Upper lobe of left lung (tissue), 6 donors: ENCODE results near the gene JAK3. TPM values are rescaled to one million over a fixed set of nuclear protein-coding genes. Genes with fewer than 3 reads are reported as not detected.

ENCODE experiments used
- ATAC-seq, 2 donors: fragments of 200-7000 bp; cut with Tn5 transposase; one replicate each; pipeline ENCODE4 v1.9.1; 2022; ENCODE audit warnings: mild to moderate bottlenecking in 2 of 2, moderate library complexity in 2 of 2; ENCODE audit not compliant: low FRiP score in 2 of 2
- DNase-seq, 2 donors: peaks; one replicate each; pipeline ENCODE4 v3.0.0-alpha.2; 2019 to 2020
- H3K27ac ChIP-seq, 4 donors: fragments of 200-600 bp; sonication (generic); one replicate each; pipeline ENCODE4 v1.5.1; 2016 to 2019
- H3K27me3 ChIP-seq, 4 donors: fragments of 200-600 bp; sonication (generic); one replicate each; pipeline ENCODE4 v1.5.1; 2017 to 2019
- H3K36me3 ChIP-seq, 4 donors: fragments of 200-600 bp; sonication (generic); one replicate each; pipeline ENCODE4 v1.5.1; 2016 to 2019
- H3K4me1 ChIP-seq, 4 donors: fragments of 200-600 bp; sonication (generic); one replicate each; pipeline ENCODE4 v1.5.1; 2018 to 2019
- H3K4me3 ChIP-seq, 4 donors: fragments of 200-600 bp; sonication (generic); one replicate each; pipeline ENCODE4 v1.5.1; 2017 to 2019; ENCODE audit warnings: mild to moderate bottlenecking in 2 of 4, moderate library complexity in 1 of 4
- H3K9me3 ChIP-seq, 4 donors: fragments of 200-600 bp; sonication (generic); one replicate each; pipeline ENCODE4 v1.5.1; 2018 to 2019
- EP300 ChIP-seq, 4 donors: sonication (generic); formaldehyde crosslinking; IDR thresholded peaks; one replicate each; pipeline ENCODE4 v1.5.1; 2017; ENCODE audit warnings: antibody characterized with exemption in 4 of 4, control low read depth in 2 of 4
- POLR2A ChIP-seq, 4 donors: fragments of 450-650 bp; IDR thresholded peaks; one replicate each; pipeline ENCODE4 v1.5.1; 2016 to 2017; ENCODE audit warnings: antibody characterized with exemption in 4 of 4, mild to moderate bottlenecking in 2 of 4
- POLR2AphosphoS5 ChIP-seq, 2 donors: sonication (generic); formaldehyde crosslinking; IDR thresholded peaks; one replicate each; pipeline ENCODE4 v1.5.1; 2017; ENCODE audit warnings: antibody characterized with exemption in 2 of 2
- WGBS, 2 donors: methylation state at CpG; one replicate each; pipeline ENCODE4 v1.1.5; 2017 to 2018; 5-methylcytosine and 5-hydroxymethylcytosine counted together
- total RNA-seq, 6 donors: library from RNA; depleted of rRNA in 4 of 6; stranded (reverse); fragments of >200 nt in 4 of 6; gene quantifications; one replicate each; pipeline versions ENCODE4 v1.1.0 to v1.2.1, GENCODE V29; 2016 to 2021
- TF ChIP-seq, protein P1 (sequence below), 6 experiments: fragments of 450-650 bp in 4 of 6; fragments of 200-600 bp in 2 of 6; sonication (generic) in 2 of 6; IDR thresholded peaks; one replicate each; pipeline ENCODE4 v1.5.1; 2016 to 2019; ENCODE audit warnings: antibody characterized with exemption in 6 of 6
- donor health status: DM: no; HTN: no; CAD: no; lungs with moderate emphysema.
- donor health status: DM: no; HTN: yes; CAD: no; lungs with severe emphysema.

JAK3 gene
- total RNA-seq, 6 donors from 2014 or later: 11.0 to 25.1 (median 12.8) TPM

DNA sequence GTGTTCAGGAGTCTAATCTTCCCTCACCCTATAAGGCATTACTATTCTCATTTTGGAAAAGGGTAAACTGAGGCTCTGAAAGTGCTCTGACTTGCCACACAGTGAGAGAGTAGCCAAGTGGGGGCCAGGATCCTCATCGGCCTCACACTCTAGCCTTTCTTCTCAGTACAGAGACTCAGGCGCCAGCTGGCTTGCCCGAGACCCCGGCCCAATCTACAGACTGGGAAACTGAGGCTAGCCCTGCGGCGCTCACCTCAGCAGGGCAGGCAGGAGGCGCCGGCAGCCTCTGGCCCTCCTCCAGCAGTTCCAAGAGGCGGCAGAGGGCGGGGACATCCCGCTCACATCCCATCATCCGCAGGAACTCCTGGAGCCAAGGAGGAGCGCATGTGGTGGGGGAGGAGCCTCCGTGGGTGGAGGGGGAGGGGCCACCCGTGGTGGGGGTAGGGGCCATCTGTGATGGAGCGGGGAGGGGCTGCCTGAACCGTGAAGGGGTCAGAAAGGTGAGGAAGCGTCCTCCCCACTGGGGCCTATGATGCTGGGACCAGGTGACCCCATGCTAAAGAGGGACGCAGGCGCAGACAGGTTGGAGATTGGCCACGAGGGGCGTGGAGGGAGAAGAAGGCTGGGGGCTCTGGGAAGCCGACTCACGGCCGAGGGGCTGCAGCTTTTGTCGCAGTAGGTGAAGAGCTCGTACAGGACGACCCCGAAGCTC is 17.8 kb downstream of the JAK3 start:
- DNase-seq: peak in 1 of 2 donors; percentile 60
- Histone ChIP-seq H3K27ac (no peak overlapping the region), H3K27me3 (no peaks in the 10 kb centered on the region), H3K36me3 (peaks cover 0 to 65% (median 4%) of the 10 kb centered on the region in 4 donors), H3K4me3 (peak overlapping the region in 2 of 4 donors; percentile 12 to 17), H3K9me3 (no peaks in the 10 kb centered on the region), H3K4me1 (peaks cover 0 to 19% (median 0%) of the 10 kb centered on the region in 4 donors)
- WGBS, 2 donors: 34 to 56% methylated on average over 23 to 29 of the region's 29 CpGs
- no peak for TF ChIP-seq POLR2AphosphoS5 (IDR thresholded peaks at IDR 0.05)
- TF ChIP-seq, protein P1, sequence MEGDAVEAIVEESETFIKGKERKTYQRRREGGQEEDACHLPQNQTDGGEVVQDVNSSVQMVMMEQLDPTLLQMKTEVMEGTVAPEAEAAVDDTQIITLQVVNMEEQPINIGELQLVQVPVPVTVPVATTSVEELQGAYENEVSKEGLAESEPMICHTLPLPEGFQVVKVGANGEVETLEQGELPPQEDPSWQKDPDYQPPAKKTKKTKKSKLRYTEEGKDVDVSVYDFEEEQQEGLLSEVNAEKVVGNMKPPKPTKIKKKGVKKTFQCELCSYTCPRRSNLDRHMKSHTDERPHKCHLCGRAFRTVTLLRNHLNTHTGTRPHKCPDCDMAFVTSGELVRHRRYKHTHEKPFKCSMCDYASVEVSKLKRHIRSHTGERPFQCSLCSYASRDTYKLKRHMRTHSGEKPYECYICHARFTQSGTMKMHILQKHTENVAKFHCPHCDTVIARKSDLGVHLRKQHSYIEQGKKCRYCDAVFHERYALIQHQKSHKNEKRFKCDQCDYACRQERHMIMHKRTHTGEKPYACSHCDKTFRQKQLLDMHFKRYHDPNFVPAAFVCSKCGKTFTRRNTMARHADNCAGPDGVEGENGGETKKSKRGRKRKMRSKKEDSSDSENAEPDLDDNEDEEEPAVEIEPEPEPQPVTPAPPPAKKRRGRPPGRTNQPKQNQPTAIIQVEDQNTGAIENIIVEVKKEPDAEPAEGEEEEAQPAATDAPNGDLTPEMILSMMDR (IDR thresholded peaks at IDR 0.05): no peak
- no peak for TF ChIP-seq EP300 (IDR thresholded peaks at IDR 0.05)
- no peak for TF ChIP-seq POLR2A (IDR thresholded peaks at IDR 0.05)
- ATAC-seq: no peak

DNA sequence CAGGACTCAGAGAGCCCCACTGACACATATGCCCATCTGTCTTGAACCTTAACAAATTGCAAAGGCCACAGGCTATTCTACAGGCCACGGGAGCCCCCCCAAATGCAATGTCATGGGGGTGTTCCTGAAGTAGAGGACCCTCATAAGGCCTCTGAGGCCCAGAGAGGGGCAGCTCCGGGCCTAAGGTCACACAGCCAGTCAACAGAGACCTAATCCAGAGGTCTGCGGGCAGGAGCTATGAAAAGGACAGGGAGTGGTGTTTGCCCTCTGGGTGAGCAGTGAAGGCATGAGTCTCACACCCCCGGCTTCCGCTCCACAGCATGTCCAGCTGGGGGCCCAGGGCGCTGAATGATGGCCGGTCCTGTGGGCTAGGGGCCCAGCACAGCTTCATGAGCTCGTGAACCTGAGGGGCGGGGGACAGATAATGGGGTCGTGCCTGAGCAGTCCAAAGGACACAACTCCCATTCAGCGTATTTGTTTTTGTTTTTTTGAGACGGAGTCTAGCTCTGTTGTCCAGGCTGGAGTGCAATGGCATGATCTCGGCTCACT is 21.2 kb downstream of the JAK3 start:
- 90 to 93% methylated on average over 6 to 13 of the region's 13 CpGs for WGBS, 2 donors
- ATAC-seq: no peak
- H3K27me3 ChIP-seq: no peaks in the 10 kb centered on the region

DNA sequence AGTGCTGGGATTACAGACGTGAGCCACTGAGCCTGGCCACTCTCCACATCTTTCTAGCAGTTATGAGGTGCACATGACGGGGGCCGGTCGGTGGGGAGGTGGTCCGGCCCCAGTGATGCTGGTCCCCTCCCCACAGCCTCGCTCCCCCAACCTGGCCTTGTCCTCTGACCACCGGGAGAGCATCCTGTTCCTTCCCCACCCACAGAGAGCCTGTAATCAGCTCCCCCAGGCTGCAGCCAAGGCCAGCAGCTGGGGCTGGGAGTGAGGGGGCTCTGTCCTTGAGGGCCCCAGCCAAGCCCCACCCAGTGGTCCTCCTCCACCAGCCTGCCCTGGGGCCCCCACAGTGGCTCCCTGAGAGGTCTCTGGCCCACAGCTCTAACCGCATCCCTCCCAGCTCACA is 23.4 kb downstream of the JAK3 start:
- H3K27ac ChIP-seq: no peak overlapping the region
- no peaks in the 10 kb centered on the region for H3K4me1 ChIP-seq
- TF ChIP-seq, protein P1 (IDR thresholded peaks at IDR 0.05): no peak
- TF ChIP-seq EP300 (IDR thresholded peaks at IDR 0.05) (no peak), POLR2A (IDR thresholded peaks at IDR 0.05) (no peak), POLR2AphosphoS5 (IDR thresholded peaks at IDR 0.05) (no peak)
- DNase-seq (peak in 1 of 2 donors; percentile 19), ATAC-seq (no peak)
- 48 to 70% methylated on average over 2 to 7 of the region's 8 CpGs for WGBS, 2 donors
- no peaks in the 10 kb centered on the region for H3K27me3 ChIP-seq
- H3K4me3 ChIP-seq: no peak overlapping the region
- no peaks in the 10 kb centered on the region for H3K9me3 ChIP-seq
- H3K36me3 ChIP-seq: peaks cover 0 to 15% (median 2%) of the 10 kb centered on the region in 4 donors

More for the DNA sequence above, 21.2 kb downstream of the JAK3 start:
- H3K4me3 ChIP-seq: no peak overlapping the region
- no peaks in the 10 kb centered on the region for H3K9me3 ChIP-seq
- peaks cover 0 to 32% (median 4%) of the 10 kb centered on the region in 4 donors for H3K36me3 ChIP-seq
- DNase-seq: no peak
- TF ChIP-seq, protein P1 (IDR thresholded peaks at IDR 0.05): no peak
- TF ChIP-seq POLR2AphosphoS5 (IDR thresholded peaks at IDR 0.05) (no peak), EP300 (IDR thresholded peaks at IDR 0.05) (no peak)
- peaks cover 0 to 19% (median 0%) of the 10 kb centered on the region in 4 donors for H3K4me1 ChIP-seq
- no peak overlapping the region for H3K27ac ChIP-seq

DNA sequence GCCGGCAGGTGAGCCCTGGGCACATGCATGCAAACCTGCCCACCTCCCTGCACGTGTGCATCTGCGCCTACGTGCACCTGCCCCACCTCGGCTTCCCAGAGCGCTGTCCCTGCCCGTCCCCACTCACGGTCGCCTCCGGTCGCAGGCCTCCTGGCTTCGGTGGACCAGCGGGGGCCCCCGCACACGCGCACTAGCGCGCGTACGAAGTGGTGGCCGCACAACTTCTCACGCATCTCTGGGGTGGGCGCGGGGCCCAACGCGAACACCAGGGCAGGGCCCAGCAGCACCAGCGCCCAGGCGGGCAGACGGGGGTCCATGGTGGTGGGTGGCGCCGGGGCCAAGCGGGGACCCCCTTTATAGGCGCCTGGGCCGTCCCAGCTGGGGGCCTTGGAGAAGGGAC is 26.6 kb downstream of the JAK3 start, which contains the start of gene INSL3:
Gene INSL3, minus strand, starts transcription at position 330 of the 400 bp plus-strand sequence. Its CDS starts 13 bp downstream, at position 317.
- H3K9me3 ChIP-seq: no peaks in the 10 kb centered on the region
- DNase-seq (peak in 1 of 2 donors; percentile 75), ATAC-seq (no peak)
- no peaks in the 10 kb centered on the region for H3K4me1 ChIP-seq
- H3K27ac ChIP-seq: no peak within 1 kb of the TSS
- WGBS, 2 donors: 70 to 83% methylated on average over 14 to 23 of the region's 34 CpGs
- TF ChIP-seq EP300 (IDR thresholded peaks at IDR 0.05): no peak
- no peak for TF ChIP-seq POLR2A (IDR thresholded peaks at IDR 0.05)
- no peak for TF ChIP-seq POLR2AphosphoS5 (IDR thresholded peaks at IDR 0.05)
- TF ChIP-seq, protein P1 (IDR thresholded peaks at IDR 0.05): no peak
- peaks cover 0 to under 1% (median 0%) of the 10 kb centered on the region in 4 donors for H3K36me3 ChIP-seq
- H3K27me3 ChIP-seq: no peaks in the 10 kb centered on the region
- no peak within 1 kb of the TSS for H3K4me3 ChIP-seq
